ENCODE results near the gene PTEN.

DNA sequence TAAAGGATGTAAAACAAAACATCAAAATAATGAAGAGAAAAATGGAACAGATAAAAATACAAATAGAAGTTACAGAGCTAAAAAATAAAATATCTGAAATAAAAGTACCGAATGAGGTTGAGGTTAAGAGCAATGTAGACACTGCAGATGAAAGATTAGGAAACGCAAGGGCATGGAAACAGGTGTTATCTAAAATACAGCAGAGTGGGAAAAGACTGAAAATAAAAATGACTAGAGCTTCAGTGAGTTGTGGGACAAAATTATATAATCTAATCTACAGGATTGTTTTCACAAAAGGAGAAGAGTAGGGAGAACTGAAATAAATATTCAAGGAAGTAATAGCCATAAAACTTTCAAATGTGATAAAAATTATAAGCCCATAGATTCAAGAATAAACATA lies 123.8 kb downstream of the PTEN start:
- TF ChIP-seq ZBTB7A (tag by site-specific recombination; IDR thresholded peaks at IDR 0.05; ENCODE audit: low read depth) (no peak), CTCF (tag by site-specific recombination; IDR thresholded peaks at IDR 0.05) (no peak), ZNF658 (tag by site-specific recombination; IDR thresholded peaks at IDR 0.05) (no peak), ZNF274 (IDR thresholded peaks at IDR 0.05; ENCODE audit: low read length) (no peak), ZNF274 (tag by site-specific recombination; IDR thresholded peaks at IDR 0.05; ENCODE audit: borderline replicate concordance) (no peak), ZNF146 (tag by site-specific recombination; IDR thresholded peaks at IDR 0.05) (no peak), ZNF501 (tag by site-specific recombination; IDR thresholded peaks at IDR 0.05) (no peak), PRDM1 (tag by site-specific recombination; IDR thresholded peaks at IDR 0.05) (no peak), ZNF138 (tag by site-specific recombination; IDR thresholded peaks at IDR 0.05; ENCODE audit: borderline replicate concordance) (no peak)
- TF ChIP-seq, protein P1, sequence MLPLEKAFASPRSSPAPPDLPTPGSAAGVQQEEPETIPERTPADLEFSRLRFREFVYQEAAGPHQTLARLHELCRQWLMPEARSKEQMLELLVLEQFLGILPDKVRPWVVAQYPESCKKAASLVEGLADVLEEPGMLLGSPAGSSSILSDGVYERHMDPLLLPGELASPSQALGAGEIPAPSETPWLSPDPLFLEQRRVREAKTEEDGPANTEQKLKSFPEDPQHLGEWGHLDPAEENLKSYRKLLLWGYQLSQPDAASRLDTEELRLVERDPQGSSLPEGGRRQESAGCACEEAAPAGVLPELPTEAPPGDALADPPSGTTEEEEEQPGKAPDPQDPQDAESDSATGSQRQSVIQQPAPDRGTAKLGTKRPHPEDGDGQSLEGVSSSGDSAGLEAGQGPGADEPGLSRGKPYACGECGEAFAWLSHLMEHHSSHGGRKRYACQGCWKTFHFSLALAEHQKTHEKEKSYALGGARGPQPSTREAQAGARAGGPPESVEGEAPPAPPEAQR (tag by site-specific recombination; IDR thresholded peaks at IDR 0.05) = no peak
- TF ChIP-seq, protein P2, sequence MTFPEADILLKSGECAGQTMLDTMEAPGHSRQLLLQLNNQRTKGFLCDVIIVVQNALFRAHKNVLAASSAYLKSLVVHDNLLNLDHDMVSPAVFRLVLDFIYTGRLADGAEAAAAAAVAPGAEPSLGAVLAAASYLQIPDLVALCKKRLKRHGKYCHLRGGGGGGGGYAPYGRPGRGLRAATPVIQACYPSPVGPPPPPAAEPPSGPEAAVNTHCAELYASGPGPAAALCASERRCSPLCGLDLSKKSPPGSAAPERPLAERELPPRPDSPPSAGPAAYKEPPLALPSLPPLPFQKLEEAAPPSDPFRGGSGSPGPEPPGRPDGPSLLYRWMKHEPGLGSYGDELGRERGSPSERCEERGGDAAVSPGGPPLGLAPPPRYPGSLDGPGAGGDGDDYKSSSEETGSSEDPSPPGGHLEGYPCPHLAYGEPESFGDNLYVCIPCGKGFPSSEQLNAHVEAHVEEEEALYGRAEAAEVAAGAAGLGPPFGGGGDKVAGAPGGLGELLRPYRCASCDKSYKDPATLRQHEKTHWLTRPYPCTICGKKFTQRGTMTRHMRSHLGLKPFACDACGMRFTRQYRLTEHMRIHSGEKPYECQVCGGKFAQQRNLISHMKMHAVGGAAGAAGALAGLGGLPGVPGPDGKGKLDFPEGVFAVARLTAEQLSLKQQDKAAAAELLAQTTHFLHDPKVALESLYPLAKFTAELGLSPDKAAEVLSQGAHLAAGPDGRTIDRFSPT (tag by site-specific recombination; IDR thresholded peaks at IDR 0.05) = no peak

Data from HEK293 (cell line).